ENCODE data around the gene LRGUK. TPM values are rescaled to one million over a fixed set of nuclear protein-coding genes. Genes with fewer than 3 reads are reported as not detected.

LRGUK gene
- total and polyA plus RNA-seq, 2 of the 8 experiments (the other 6 are each of a cell fraction or from before 2014, with no cell fraction given) = 1.5 to 3.6 TPM

DNA sequence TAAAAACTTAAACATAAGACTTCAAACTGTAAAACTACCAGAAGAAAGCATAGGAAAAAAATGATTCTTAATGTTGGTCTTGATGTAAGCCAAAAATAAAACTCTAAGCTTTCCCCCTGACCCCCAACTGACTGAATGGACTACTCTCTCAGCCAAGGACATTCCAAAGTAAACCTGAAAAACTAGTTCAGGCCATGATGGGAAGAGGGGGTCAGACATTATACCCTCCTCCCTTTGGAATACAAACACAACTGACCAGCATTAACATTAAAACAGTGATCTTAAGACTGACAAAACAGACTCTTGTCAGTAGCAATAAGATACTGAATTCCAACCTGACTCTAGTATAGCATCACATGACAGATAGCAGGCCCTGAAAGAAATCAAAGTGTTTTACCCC, 13.5 kb upstream of the LRGUK start:
- Histone ChIP-seq H3K27me3 (replicated peaks in 1 of 4; ENCODE audit: control insufficient read depth in 3 of 4, extremely low read depth in 1 of 4, insufficient read depth in 3 of 4, low read length in 3 of 4) (no peaks in the 10 kb centered on the region), H4K8ac (ENCODE audit: extremely low read depth, insufficient read depth, low read length) (no peak overlapping the region), H3K36me3 (ENCODE audit: control insufficient read depth in 2 of 4, insufficient read depth in 4 of 4, low read length in 3 of 4) (no peaks in the 10 kb centered on the region), H3K18ac (ENCODE audit: extremely low read depth, low read length) (no peak overlapping the region), H3K56ac (replicated peaks; ENCODE audit: insufficient read length, low read depth, low read length) (no peak overlapping the region), H2BK12ac (ENCODE audit: low read depth, low read length) (no peak overlapping the region), H3K79me2 (ENCODE audit: control insufficient read depth in 1 of 2, insufficient read depth in 2 of 2, low read length in 2 of 2) (no peaks in the 10 kb centered on the region), H3K4me1 (replicated peaks in 1 of 4; ENCODE audit: control insufficient read depth in 3 of 4, insufficient read depth in 4 of 4, low read length in 3 of 4) (peaks cover 0 to 12% (median 2%) of the 10 kb centered on the region in 4 experiments; a peak in 1 of 7 replicates), H2AK5ac (ENCODE audit: low read depth, low read length) (no peak overlapping the region), H3K9ac (replicated peaks in 1 of 4; ENCODE audit: extremely low read depth in 1 of 4, low read depth in 3 of 4, low read length in 3 of 4) (no peak overlapping the region), H3K9me3 (ENCODE audit: insufficient read depth in 2 of 2, low read depth in 1 of 2, low read length in 1 of 2) (no peaks in the 10 kb centered on the region), H2BK5ac (ENCODE audit: low read depth, low read length) (no peak overlapping the region), H4K5ac (ENCODE audit: insufficient read length, low read depth, low read length) (peak overlapping the region; percentile 52), H3K14ac (ENCODE audit: insufficient read length) (no peak overlapping the region), H2AFZ (ENCODE audit: low read length) (no peak overlapping the region), H2BK15ac (ENCODE audit: low read length) (no peak overlapping the region), H4K91ac (replicated peaks; ENCODE audit: insufficient read length, low read length) (no peak overlapping the region), H4K20me1 (replicated peaks in 1 of 2; ENCODE audit: control insufficient read depth in 1 of 2, insufficient read depth in 2 of 2, low read length in 2 of 2) (no peaks in the 10 kb centered on the region), H2BK20ac (ENCODE audit: low read length) (no peak overlapping the region), H3K4ac (replicated peaks; ENCODE audit: insufficient read length, low read depth, low read length) (no peak overlapping the region), H3K4me2 (ENCODE audit: insufficient read depth in 1 of 2, low read depth in 2 of 2, low read length in 2 of 2) (no peak overlapping the region), H3K79me1 (ENCODE audit: low read depth, low read length) (no peaks in the 10 kb centered on the region), H3K4me3 (ENCODE audit: extremely low read depth in 1 of 4, insufficient read depth in 2 of 4, low read depth in 3 of 4, low read length in 4 of 4) (no peak overlapping the region), H3K23me2 (ENCODE audit: low read depth, low read length) (no peaks in the 10 kb centered on the region), H3K23ac (ENCODE audit: insufficient read length) (no peak overlapping the region), H3K27ac (ENCODE audit: low read depth, low read length) (no peak overlapping the region), H2BK120ac (replicated peaks; ENCODE audit: low read depth, low read length) (no peak overlapping the region)
- FAIRE-seq (no peak), DNase-seq (ENCODE audit: low read depth in 1 of 2, low spot score in 2 of 2) (no peak)
- ChIA-PET POLR2A (ENCODE audit: partially characterized antibody) (interaction anchor here (0.6 to 1.7 kb wide), 2 partner anchors 13 to 16 kb away, joined by 4 to 5 read pairs; no protein-coding TSS in a partner anchor), CTCF (ENCODE audit: partially characterized antibody) (no interaction called here)
- TF ChIP-seq SP1 (IDR thresholded peaks at IDR 0.05; ENCODE audit: low read depth, low read length) = peak; percentile 60; the same call in 1 of the 2 replicates
- no peak for TF ChIP-seq RBBP5 (IDR thresholded peaks at IDR 0.05; ENCODE audit: borderline replicate concordance, low read depth, low read length)
